Activated CD4-positive, alpha-beta T cell treated with anti-CD3 and anti-CD28 coated beads for 4 hours (primary cell): ENCODE data around the gene CPEB3.
A peak's percentile ranks its signal among the peaks of the same experiment; 100 is the strongest.
"Not testable (repeated sequence)": the region's sequence is repeated elsewhere in the genome, so short reads cannot be mapped to it uniquely, and the experiment has no call there.

ENCODE experiments used
- DNase-seq, 2 donors: peaks; one replicate each; pipeline ENCODE4 v3.0.0-alpha.2; 2020

Gene CPEB3

DNA sequence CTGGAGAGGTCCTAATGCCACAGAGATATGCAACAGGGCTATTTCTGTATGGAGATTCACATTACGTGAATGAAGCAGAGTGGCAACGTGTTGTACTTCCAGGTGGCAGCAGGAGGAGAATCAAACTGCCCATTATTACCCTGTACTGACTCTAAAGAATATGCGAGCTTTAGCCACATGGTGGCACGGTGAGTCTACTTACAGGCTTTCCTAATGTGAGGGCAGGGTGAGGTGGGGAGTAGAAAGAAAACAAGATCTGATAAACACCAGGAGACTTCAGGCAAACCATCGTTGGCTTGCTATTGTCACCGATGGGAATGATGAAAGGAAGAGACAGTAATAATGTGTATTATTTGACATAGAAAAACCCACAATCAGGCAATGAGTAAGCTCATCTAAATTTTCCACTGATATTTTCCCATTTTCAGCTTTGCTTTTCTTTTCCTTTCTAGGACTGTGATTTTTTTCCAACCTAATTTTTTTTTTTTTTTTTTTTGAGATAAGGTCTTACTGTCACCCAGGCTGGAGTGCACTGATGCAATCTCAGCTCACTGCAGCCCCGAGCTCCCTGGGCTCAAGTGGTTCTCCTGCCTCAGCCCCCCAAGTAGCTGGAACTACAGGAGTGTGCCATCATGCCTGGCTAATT lies 203.0 kb downstream of the CPEB3 start:
- peak; percentile 31 to 42 for DNase-seq

DNA sequence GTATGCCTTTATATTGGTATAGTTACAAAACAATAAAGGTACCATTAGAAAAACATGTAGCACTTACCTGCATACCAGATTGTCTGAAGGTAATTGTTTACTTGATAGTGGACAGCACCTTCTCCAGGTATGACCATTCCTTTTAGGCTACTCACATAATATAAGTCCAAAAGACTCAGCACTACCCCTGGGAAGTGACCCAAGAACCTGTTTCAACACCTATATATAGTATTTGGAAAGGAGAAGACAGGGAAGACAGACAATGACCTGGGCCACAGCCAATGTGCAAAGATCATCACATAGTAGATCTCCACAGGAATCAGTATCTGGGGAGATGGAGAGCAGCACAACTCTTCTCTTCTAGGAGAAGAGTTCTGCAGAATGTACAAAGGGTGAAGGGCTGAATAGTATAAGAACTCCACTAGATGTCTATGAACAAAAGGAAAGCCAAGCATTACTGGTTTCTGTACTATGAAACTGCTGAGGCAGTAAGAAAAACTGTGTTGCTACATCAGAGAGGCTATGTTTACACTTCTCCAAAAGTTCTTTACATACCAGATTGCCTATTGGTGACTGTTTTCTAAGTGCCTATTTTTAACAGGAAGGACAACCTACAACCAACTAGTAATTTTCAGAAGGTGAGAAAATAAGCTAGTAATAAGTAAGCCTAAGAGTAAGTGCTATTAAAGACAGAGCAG lies 208.1 kb downstream of the CPEB3 start:
- DNase-seq: no peak

GRCh38 chr10:92081641-92082040 lies 209.2 kb downstream of the CPEB3 start:
- DNase-seq: no peak

DNA sequence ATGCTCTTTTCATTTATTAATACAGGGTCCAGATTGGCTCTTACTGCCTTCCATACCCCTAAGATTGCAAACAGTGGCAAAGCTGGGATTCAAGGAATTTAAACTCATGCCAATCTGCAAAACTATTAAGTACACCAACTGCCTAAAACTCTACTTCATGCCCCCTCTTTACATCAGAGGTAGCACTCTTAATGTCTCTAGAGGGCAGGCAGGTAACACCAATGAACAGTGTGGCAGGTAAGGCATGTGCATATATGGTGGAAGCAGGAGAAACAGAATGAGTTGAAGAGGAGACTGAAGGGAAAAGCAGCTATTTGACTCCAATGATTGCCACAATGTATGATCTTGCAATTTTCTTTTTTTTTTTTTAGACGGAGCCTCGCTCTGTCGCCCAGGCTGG lies 210.6 kb downstream of the CPEB3 start:
- no peak for DNase-seq

- DNase-seq: no peak
Observed at GRCh38 chr10:92079003-92079402, 211.9 kb downstream of the CPEB3 start.

- no peak for DNase-seq
Observed at GRCh38 chr10:92076722-92077121, 214.2 kb downstream of the CPEB3 start.

- DNase-seq: no peak
Observed at GRCh38 chr10:92075829-92076228, 215.0 kb downstream of the CPEB3 start.

- no peak for DNase-seq
Observed at GRCh38 chr10:92074126-92074887, 216.6 kb downstream of the CPEB3 start.

DNA sequence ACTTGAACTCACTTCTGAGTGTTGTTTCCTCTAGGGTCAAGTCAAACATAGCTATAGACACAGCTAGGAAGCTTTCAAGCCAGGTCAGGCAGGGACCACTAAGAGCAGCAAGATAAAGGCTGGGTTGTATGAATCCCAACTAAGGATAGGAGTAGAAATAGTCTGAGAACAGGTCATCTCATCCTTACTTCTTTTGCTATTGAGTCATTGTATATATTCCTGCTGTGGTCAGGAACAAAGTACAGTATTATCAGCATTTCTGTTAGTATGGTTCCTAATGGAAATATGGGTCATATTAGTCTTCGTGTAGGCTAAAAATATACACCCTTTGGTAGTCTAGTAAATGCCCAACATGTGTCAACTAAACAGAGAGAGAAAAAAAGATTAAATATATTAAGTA lies 222.0 kb downstream of the CPEB3 start:
- DNase-seq: no peak

- no peak for DNase-seq
Observed at GRCh38 chr10:92066386-92066785, 224.5 kb downstream of the CPEB3 start.

- no peak for DNase-seq
Observed at GRCh38 chr10:92064506-92064905, 226.4 kb downstream of the CPEB3 start.

GRCh38 chr10:92062273-92062672 lies 228.6 kb downstream of the CPEB3 start:
- no peak for DNase-seq

GRCh38 chr10:92054807-92055206 lies 236.1 kb downstream of the CPEB3 start:
- DNase-seq: no peak

- DNase-seq: no peak
Observed at GRCh38 chr10:92052741-92053140, 238.1 kb downstream of the CPEB3 start.

- DNase-seq: no peak
Observed at GRCh38 chr10:92052088-92052487, 238.8 kb downstream of the CPEB3 start.

DNA sequence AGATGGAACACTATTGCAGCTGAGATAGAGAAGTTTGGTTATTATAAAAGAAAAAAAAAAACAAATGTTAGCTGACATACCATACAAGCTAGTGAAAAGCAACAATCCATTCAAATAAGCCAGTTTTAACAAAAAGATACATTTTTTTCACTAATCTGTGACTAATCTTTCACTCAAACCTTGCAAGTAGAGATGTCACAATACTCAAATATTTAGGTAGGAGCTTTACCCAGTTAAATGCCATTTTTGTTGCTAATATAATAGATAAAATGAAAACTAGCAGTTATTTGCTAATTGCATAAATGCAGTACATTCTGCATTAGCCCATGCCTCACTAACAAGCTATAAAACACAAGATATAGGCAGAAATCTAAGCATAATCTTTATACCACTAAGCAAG lies 243.7 kb downstream of the CPEB3 start:
- DNase-seq: no peak

DNA sequence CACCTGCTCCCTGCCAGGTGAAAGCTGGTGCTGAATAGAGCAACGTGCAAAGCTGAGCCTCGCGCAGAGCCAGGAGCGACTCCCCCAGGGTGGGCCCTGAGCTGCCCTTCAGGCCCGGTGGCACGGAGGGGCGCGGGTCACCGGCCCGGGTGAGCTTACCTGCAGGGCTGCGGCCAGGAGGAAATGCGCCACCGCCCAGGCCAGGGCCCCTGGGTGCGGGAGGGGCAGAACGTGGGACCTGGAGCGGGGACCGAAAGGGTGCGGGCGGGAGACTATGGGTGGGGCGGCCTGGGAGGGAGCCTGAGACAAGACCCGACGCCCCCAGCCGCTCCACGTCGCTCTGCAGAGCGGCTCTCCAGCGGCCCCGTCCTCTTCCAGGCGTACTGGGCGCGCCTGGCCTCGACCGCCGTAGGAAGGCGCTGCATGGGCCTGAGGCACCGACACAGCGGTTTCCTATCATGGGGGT lies 245.2 kb downstream of the CPEB3 start:
- no peak for DNase-seq

- DNase-seq: no peak
Observed at GRCh38 chr10:92042541-92042940, 248.3 kb downstream of the CPEB3 start.

- no peak for DNase-seq
Observed at GRCh38 chr10:92038949-92039348, 251.9 kb downstream of the CPEB3 start.

DNA sequence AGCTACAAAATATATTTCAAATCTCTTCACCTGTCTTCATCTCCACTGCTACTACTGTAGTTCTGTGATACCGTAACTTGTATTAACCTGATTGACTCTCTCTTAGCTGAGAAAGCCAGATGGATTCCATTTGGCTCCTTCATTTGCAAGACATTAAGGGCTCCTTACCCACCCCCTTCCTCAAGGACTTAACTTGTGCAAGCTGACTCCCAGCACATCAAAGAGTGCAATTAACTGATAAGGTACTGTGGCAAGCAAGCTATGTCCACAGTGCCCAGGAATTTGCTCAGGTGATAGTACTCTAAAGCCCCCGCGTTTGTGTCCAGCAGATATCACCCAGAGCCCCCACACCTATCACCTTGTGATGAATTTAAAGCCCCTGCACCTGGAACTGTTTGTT lies 257.8 kb downstream of the CPEB3 start:
- not testable (repeated sequence) for DNase-seq

- no peak for DNase-seq
Observed at GRCh38 chr10:92031580-92031979, 259.3 kb downstream of the CPEB3 start.

DNA sequence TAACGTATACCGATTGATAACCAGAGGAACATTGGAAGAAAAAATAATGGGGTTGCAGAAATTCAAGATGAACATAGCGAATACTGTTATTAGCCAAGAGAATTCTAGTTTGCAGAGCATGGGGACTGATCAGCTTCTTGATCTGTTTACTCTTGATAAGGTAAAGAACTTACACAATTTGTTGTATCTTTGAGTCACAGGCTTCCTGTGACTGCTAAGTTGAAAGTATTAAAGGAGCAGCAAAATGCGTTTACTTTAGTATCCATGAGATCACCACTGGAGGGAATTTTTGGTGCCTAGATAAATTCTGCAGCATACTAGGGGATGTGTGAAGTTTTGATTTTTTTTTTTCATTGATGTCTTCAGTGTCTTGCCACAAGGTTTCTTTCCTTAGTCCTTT lies 263.7 kb downstream of the CPEB3 start:
- no peak for DNase-seq

- DNase-seq: not testable (repeated sequence)
Observed at GRCh38 chr10:92025340-92025739, 265.5 kb downstream of the CPEB3 start.

DNA sequence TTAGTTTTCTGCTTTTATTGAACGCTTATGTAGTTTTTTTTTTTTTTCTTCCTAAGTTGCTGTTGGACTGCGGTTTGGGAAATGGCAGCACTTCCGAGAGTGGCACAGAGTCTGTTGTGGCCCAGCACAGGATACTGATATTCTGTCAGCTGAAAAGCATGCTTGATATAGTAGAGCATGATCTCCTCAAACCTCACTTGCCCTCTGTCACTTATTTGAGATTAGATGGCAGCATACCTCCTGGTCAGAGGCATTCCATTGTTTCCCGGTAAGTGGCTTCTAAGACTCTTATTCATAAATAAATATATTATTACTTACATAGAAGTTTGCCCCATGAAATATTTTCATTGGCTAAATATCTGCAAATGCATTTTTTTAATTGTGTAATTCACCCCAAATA lies 266.2 kb downstream of the CPEB3 start:
- no peak for DNase-seq
